Panc1 (cell line): ENCODE measurements around the gene AP5M1. TPM values are rescaled to one million over a fixed set of nuclear protein-coding genes. Genes with fewer than 3 reads are reported as not detected.
"Not testable (repeated sequence)": the region's sequence is repeated elsewhere in the genome, so short reads cannot be mapped to it uniquely, and the experiment has no call there.

ENCODE experiments used
- ATAC-seq: fragments of 200-7000 bp; cut with Tn5 transposase; 2 replicates; pipeline ENCODE4 v1.9.1; 2020; ENCODE audit warnings: mild to moderate bottlenecking, moderate library complexity
- BruUV-seq: library from RNA; stranded (reverse); fragments of 400-500 nt; replicated peaks from 2 replicates; lab custom pipeline; 2021; lab: Mats Ljungman, UMichigan
- CTCF ChIA-PET: fragments of 300-600 bp; sonication (Branson Sonifier 250); formaldehyde crosslinking; loops from one replicate; lab custom pipeline; 2022; ENCODE audit warnings: antibody characterized with exemption; lab: Charles Lee
- POLR2A ChIA-PET: fragments of 300-600 bp; sonication (Branson Sonifier 250); formaldehyde crosslinking; loops from one replicate; lab custom pipeline; 2022; ENCODE audit warnings: antibody characterized with exemption; lab: Charles Lee
- DNase-seq: peaks from one replicate; pipeline ENCODE4 v3.0.0-alpha.2; 2010; ENCODE audit warnings: low read depth, low spot score
- H3K27ac ChIP-seq: 2 replicates; pipeline ENCODE4 v1.5.1; 2011; ENCODE audit warnings: mild to moderate bottlenecking, low read length, inconsistent platforms
- H3K27me3 ChIP-seq: fragments of 200-500 bp; sonication (Bioruptor generic); 2 replicates; pipeline ENCODE4 v1.6.0; 2014; ENCODE audit warnings: low read length, inconsistent platforms; ENCODE audit not compliant: control insufficient read depth, insufficient read depth
- H3K36me3 ChIP-seq: fragments of 200-500 bp; sonication (Bioruptor generic); 2 replicates; pipeline ENCODE4 v1.5.1; 2014; ENCODE audit warnings: inconsistent platforms, mild to moderate bottlenecking, low read length, moderate library complexity; ENCODE audit not compliant: control insufficient read depth, insufficient read depth
- H3K4me1 ChIP-seq: 2 replicates; pipeline ENCODE4 v1.5.1; 2011; ENCODE audit warnings: inconsistent platforms, mild to moderate bottlenecking, low read length, moderate library complexity; ENCODE audit not compliant: control insufficient read depth, insufficient read depth
- H3K4me3 ChIP-seq, 2 experiments: 2 replicates each; pipeline ENCODE4 v1.5.1; 2011 to 2012; ENCODE audit warnings: low read depth in 2 of 2, low read length in 2 of 2, mild to moderate bottlenecking in 2 of 2, inconsistent platforms in 1 of 2, moderate library complexity in 1 of 2
- H3K9me3 ChIP-seq: fragments of 200-500 bp; sonication (Bioruptor generic); 2 replicates; pipeline ENCODE4 v1.5.1; 2014; ENCODE audit warnings: low read depth, mild to moderate bottlenecking, inconsistent platforms, low read length, moderate library complexity; ENCODE audit not compliant: control insufficient read depth, insufficient read depth
- CTCF ChIP-seq: fragments of 450-650 bp; IDR thresholded peaks from 2 replicates; pipeline ENCODE4 v1.5.1; 2017; ENCODE audit warnings: mild to moderate bottlenecking
- POLR2AphosphoS5 ChIP-seq: IDR thresholded peaks from 2 replicates; pipeline ENCODE4 v1.6.1; 2012; ENCODE audit warnings: mild to moderate bottlenecking, low read depth, low read length, moderate library complexity
- REST ChIP-seq, 2 experiments: IDR thresholded peaks; 2 replicates each; pipeline ENCODE4 v1.6.1; 2011 to 2012; ENCODE audit warnings: low read depth in 2 of 2, control low read depth in 1 of 2, low read length in 1 of 2, mild to moderate bottlenecking in 1 of 2, moderate library complexity in 1 of 2; ENCODE audit not compliant: insufficient read depth in 1 of 2
- SIN3A ChIP-seq: IDR thresholded peaks from 2 replicates; pipeline ENCODE4 v1.6.1; 2012; ENCODE audit warnings: low read depth, mild to moderate bottlenecking, low read length, moderate library complexity, borderline replicate concordance; ENCODE audit not compliant: insufficient read depth
- TCF7L2 ChIP-seq: IDR thresholded peaks from 2 replicates; pipeline ENCODE4 v1.6.1; 2011; ENCODE audit warnings: mild to moderate bottlenecking, low read depth, low read length, inconsistent platforms
- in situ Hi-C: cut with HindIII; loops from 2 replicates; pipeline ENCODE4 v1.10.0; 2016; ENCODE audit warnings: low sequenced_read_pairs, low pct_unique_long_range_greater_than_20kb
- intact Hi-C: fragments of 100-400 bp; cut with micrococcal nuclease; formaldehyde crosslinking; loops from one replicate; pipeline ENCODE4 v1.10.0; 2022; ENCODE audit not compliant: unreplicated experiment
- total RNA-seq: library from RNA; stranded (reverse); gene quantifications from one replicate; pipeline ENCODE4 v1.2.1, GENCODE V29; 2021; ENCODE audit not compliant: unreplicated experiment

Gene AP5M1
- total RNA-seq, 1 experiment from 2014 or later, result 20.0 TPM

DNA sequence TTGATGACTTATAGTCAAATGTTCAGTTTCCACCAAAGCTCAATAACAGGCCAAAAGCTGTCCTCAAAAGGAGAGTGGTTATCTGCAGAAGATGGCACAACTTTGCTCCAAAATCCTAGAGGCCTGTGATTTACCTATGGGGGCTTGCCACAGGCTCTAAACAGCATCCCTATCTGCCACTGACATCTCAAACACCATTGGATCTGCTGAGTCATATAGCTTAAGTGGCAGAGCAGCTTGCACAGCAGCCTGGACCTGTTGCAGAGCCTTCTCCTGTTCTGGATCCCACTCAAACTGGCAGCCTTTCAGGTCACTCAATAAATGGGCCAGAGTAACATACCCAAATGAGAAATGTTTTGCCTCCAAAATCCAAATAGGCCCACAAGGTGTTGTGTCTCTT lies 61.1 kb downstream of the AP5M1 start:
- POLR2A ChIA-PET, result no interaction called here
- no peaks in the 10 kb centered on the region for H3K27me3 ChIP-seq
- H3K4me1 ChIP-seq, result no peaks in the 10 kb centered on the region
- in situ Hi-C loops (no loop called here), intact Hi-C loops (loop anchor here (10.0 kb wide), 1 partner anchor 45 kb away; no protein-coding TSS in a partner anchor)
- no peak for TF ChIP-seq SIN3A
- no peak for TF ChIP-seq CTCF
- no peak for TF ChIP-seq TCF7L2
- TF ChIP-seq REST (IDR thresholded peaks at IDR 0.05; ENCODE audit: insufficient read depth in 1 of 2, low read depth in 2 of 2, low read length in 1 of 2), result no peak
- TF ChIP-seq POLR2AphosphoS5, result no peak
- no peaks in the 10 kb centered on the region for H3K9me3 ChIP-seq
- no peak overlapping the region for H3K27ac ChIP-seq
- no peaks in the 10 kb centered on the region for H3K36me3 ChIP-seq
- ATAC-seq (no peak), DNase-seq (no peak)
- no peak overlapping the region for H3K4me3 ChIP-seq
- CTCF ChIA-PET, result no interaction called here
- no TSS peak for BruUV-seq

DNA sequence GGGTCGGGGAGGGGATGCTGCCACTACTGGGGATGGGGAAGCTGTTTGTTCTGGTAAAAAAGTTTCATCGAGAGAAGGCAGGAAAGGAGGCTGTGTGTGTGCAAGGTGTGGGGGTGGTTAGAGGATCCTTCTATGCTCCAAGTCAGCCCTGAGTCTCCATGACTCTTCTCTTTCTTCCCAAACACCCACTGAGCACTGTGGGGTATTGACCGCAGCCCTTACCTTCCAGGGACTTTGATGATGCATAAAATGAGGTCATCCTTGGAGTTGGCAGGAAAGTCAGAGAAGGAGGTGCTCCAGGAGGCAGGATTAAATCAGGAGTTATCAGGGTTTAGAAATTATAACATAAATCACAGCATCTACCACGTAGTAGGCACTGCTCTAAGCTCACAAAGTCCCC lies 63.7 kb downstream of the AP5M1 start:
- DNase-seq, POLR2A ChIA-PET, in situ Hi-C loops, H3K9me3 ChIP-seq, BruUV-seq, H3K4me1 ChIP-seq, H3K27ac ChIP-seq, H3K36me3 ChIP-seq, H3K4me3 ChIP-seq, ATAC-seq, H3K27me3 ChIP-seq, intact Hi-C loops: not testable (repeated sequence)
- CTCF ChIA-PET, result interaction anchor here (0.6 kb wide), 1 partner anchor 801 kb away, joined by 3 read pairs; no protein-coding TSS in a partner anchor

DNA sequence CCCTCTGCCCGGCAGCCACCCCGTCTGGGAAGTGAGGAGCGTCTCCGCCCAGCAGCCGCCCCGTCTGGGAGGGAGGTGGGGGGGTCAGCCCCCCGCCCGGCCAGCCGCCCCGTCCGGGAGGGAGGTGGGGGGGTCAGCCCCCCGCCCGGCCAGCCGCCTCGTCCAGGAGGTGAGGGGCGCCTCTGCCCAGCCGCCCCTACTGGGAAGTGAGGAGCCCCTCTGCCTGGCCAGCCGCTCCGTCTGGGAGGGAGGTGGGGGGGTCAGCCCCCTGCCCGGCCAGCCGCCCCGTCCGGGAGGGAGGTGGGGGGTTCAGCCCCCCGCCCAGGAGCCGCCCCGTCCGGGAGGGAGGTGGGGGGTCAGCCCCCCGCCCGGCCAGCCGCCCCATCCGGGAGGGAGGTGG lies 65.0 kb downstream of the AP5M1 start:
- CTCF ChIA-PET, H3K27me3 ChIP-seq, BruUV-seq, ATAC-seq, DNase-seq, in situ Hi-C loops, H3K36me3 ChIP-seq, H3K4me3 ChIP-seq, H3K9me3 ChIP-seq, H3K27ac ChIP-seq, H3K4me1 ChIP-seq, intact Hi-C loops: not testable (repeated sequence)
- POLR2A ChIA-PET, result interaction anchor here (0.7 kb wide), 1 partner anchor 10 kb away, joined by 9 read pairs; no protein-coding TSS in a partner anchor

DNA sequence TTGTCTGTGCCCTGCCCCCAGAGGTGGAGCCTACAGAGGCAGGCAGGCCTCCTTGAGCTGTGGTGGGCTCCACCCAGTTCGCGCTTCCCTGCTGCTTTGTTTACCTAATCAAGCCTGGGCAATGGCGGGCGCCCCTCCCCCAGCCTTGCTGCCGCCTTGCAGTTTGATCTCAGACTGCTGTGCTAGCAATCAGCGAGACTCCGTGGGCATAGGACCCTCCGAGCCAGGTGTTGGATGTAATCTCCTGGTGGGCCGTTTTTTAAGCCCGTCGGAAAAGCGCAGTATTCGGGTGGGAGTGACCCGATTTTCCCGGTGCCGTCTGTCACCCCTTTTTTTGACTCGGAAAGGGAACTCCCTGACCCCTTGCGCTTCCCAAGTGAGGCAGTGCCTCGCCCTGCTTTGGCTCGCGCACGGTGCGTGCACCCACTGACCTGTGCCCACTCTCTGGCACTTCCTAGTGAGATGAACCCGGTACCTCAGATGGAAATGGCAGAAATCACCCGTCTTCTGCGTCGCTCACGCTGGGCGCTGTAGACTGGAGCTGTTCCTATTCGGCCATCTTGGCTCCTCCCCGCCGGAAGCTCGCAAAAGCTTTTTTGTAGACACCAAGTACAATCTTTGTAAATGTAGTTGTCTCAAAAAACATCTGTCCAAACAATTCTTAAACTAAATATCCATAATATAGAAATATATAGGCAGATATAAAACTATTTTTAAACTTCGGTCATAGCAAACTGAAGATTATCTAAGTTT lies 75.0 kb downstream of the AP5M1 start:
- H3K36me3 ChIP-seq, H3K27ac ChIP-seq, DNase-seq, POLR2A ChIA-PET, H3K4me1 ChIP-seq, in situ Hi-C loops, H3K9me3 ChIP-seq, CTCF ChIA-PET, H3K27me3 ChIP-seq, intact Hi-C loops, ATAC-seq, BruUV-seq, H3K4me3 ChIP-seq: not testable (repeated sequence)
